SK-N-SH treated with all-trans-retinoic acid at 6 μM for 48 hours (cell line): Measurements from ENCODE around the gene RTP3.

ENCODE experiments used
- ATAC-seq: fragments of 200-7000 bp; cut with Tn5 transposase; 3 replicates; pipeline ENCODE4 v1.9.1; 2020; ENCODE audit warnings: mild to moderate bottlenecking, moderate library complexity
- ARNTL ChIP-seq: fragments of 450-650 bp; formaldehyde crosslinking; IDR thresholded peaks from 2 replicates; pipeline ENCODE4 v1.5.0; 2020; ENCODE audit warnings: low read depth, mild to moderate bottlenecking, moderate library complexity, borderline replicate concordance
- CSDC2 ChIP-seq: fragments of 250-450 bp; sonication (Bioruptor Pico); IDR thresholded peaks from 2 replicates; pipeline ENCODE4 v1.5.0; 2020; ENCODE audit warnings: mild to moderate bottlenecking, moderate library complexity
- ESRRG ChIP-seq: fragments of 250-450 bp; sonication (Bioruptor Pico); IDR thresholded peaks from 2 replicates; pipeline ENCODE4 v1.6.1; 2021; ENCODE audit warnings: mild to moderate bottlenecking
- ISL1 ChIP-seq: fragments of 250-450 bp; sonication (Bioruptor Pico); IDR thresholded peaks from 2 replicates; pipeline ENCODE4 v2.1.2; 2022; ENCODE audit warnings: mild to moderate bottlenecking, moderate library complexity
- OSR1 ChIP-seq: fragments of 250-450 bp; sonication (Bioruptor Pico); IDR thresholded peaks from 2 replicates; pipeline ENCODE4 v1.8.0; 2022; ENCODE audit warnings: moderate library complexity, mild to moderate bottlenecking, inconsistent platforms
- PPARA ChIP-seq: fragments of 250-450 bp; sonication (Bioruptor Pico); IDR thresholded peaks from 2 replicates; pipeline ENCODE4 v1.5.0; 2020; ENCODE audit warnings: mild to moderate bottlenecking, borderline replicate concordance
- SNAI2 ChIP-seq: fragments of 250-450 bp; sonication (Bioruptor Pico); IDR thresholded peaks from 2 replicates; pipeline ENCODE4 v1.5.0; 2020; ENCODE audit warnings: mild to moderate bottlenecking, moderate library complexity
- TCF4 ChIP-seq: fragments of 250-450 bp; sonication (Bioruptor Pico); IDR thresholded peaks from 2 replicates; pipeline ENCODE4 v1.8.0; 2021; ENCODE audit warnings: mild to moderate bottlenecking, moderate library complexity, borderline replicate concordance
- TOX ChIP-seq: fragments of 250-450 bp; sonication (Bioruptor Pico); IDR thresholded peaks from 2 replicates; pipeline ENCODE4 v1.8.0; 2021; ENCODE audit warnings: mild to moderate bottlenecking, moderate library complexity, borderline replicate concordance
- ZC3H10 ChIP-seq: fragments of 250-450 bp; sonication (Bioruptor Pico); IDR thresholded peaks from 2 replicates; pipeline ENCODE4 v1.5.1; 2021; ENCODE audit warnings: mild to moderate bottlenecking, moderate library complexity
- ZNF565 ChIP-seq: fragments of 450-650 bp; formaldehyde crosslinking; conservative IDR thresholded peaks from 2 replicates; pipeline ENCODE4 v1.5.0; 2020; ENCODE audit warnings: low read depth, mild to moderate bottlenecking, moderate library complexity
- ZNF70 ChIP-seq: fragments of 450-650 bp; formaldehyde crosslinking; IDR thresholded peaks from 2 replicates; pipeline ENCODE4 v1.5.0; 2020; ENCODE audit warnings: mild to moderate bottlenecking, moderate library complexity
- ZNF8 ChIP-seq: fragments of 450-650 bp; formaldehyde crosslinking; IDR thresholded peaks from 2 replicates; pipeline ENCODE4 v1.5.0; 2020; ENCODE audit warnings: mild to moderate bottlenecking, moderate library complexity
- TF ChIP-seq, protein P1 (sequence below): fragments of 250-450 bp; sonication (Bioruptor Pico); IDR thresholded peaks from 2 replicates; pipeline ENCODE4 v1.5.0; 2020; ENCODE audit warnings: mild to moderate bottlenecking, moderate library complexity
- TF ChIP-seq, protein P2 (sequence below): fragments of 250-450 bp; sonication (Bioruptor Pico); IDR thresholded peaks from 2 replicates; pipeline ENCODE4 v1.8.0; 2020; ENCODE audit warnings: mild to moderate bottlenecking, moderate library complexity, borderline replicate concordance
- TF ChIP-seq, protein P3 (sequence below): fragments of 250-450 bp; sonication (Bioruptor Pico); IDR thresholded peaks from 2 replicates; pipeline ENCODE4 v1.5.1; 2021; ENCODE audit warnings: mild to moderate bottlenecking, moderate library complexity
- TF ChIP-seq, protein P4 (sequence below): fragments of 250-450 bp; sonication (Bioruptor Pico); IDR thresholded peaks from 2 replicates; pipeline ENCODE4 v1.5.1; 2020; ENCODE audit warnings: low read depth, mild to moderate bottlenecking, moderate library complexity
- TF ChIP-seq, protein P5 (sequence below): fragments of 250-450 bp; sonication (Bioruptor Pico); IDR thresholded peaks from 2 replicates; pipeline ENCODE4 v1.8.0; 2021; ENCODE audit warnings: low read depth, mild to moderate bottlenecking, moderate library complexity, borderline replicate concordance

RTP3 gene

DNA sequence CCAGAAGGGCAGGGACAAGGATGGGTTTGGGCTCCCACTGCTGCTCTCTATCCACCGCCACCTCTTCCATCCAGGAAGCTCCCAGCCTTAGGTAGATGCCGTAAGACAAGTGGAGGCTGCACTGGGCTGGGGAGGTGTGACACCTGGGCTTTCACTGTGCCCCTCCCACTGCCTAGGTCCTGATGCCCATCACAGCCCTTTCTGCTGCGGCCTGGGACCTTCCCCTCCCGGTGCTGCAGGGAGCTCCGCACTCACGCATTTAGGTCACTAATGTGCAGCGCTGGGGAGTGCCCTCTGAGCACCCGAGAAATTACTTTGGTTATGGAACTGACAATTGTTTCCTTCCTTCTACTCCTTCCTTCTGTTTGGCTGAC lies 33.9 kb upstream of the RTP3 start:
- ATAC-seq: no peak
- no peak for TF ChIP-seq ISL1 (CRISPR knock-in tag)
- TF ChIP-seq, protein P1, sequence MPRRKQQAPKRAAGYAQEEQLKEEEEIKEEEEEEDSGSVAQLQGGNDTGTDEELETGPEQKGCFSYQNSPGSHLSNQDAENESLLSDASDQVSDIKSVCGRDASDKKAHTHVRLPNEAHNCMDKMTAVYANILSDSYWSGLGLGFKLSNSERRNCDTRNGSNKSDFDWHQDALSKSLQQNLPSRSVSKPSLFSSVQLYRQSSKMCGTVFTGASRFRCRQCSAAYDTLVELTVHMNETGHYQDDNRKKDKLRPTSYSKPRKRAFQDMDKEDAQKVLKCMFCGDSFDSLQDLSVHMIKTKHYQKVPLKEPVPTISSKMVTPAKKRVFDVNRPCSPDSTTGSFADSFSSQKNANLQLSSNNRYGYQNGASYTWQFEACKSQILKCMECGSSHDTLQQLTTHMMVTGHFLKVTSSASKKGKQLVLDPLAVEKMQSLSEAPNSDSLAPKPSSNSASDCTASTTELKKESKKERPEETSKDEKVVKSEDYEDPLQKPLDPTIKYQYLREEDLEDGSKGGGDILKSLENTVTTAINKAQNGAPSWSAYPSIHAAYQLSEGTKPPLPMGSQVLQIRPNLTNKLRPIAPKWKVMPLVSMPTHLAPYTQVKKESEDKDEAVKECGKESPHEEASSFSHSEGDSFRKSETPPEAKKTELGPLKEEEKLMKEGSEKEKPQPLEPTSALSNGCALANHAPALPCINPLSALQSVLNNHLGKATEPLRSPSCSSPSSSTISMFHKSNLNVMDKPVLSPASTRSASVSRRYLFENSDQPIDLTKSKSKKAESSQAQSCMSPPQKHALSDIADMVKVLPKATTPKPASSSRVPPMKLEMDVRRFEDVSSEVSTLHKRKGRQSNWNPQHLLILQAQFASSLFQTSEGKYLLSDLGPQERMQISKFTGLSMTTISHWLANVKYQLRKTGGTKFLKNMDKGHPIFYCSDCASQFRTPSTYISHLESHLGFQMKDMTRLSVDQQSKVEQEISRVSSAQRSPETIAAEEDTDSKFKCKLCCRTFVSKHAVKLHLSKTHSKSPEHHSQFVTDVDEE: no peak
- TF ChIP-seq, protein P2, sequence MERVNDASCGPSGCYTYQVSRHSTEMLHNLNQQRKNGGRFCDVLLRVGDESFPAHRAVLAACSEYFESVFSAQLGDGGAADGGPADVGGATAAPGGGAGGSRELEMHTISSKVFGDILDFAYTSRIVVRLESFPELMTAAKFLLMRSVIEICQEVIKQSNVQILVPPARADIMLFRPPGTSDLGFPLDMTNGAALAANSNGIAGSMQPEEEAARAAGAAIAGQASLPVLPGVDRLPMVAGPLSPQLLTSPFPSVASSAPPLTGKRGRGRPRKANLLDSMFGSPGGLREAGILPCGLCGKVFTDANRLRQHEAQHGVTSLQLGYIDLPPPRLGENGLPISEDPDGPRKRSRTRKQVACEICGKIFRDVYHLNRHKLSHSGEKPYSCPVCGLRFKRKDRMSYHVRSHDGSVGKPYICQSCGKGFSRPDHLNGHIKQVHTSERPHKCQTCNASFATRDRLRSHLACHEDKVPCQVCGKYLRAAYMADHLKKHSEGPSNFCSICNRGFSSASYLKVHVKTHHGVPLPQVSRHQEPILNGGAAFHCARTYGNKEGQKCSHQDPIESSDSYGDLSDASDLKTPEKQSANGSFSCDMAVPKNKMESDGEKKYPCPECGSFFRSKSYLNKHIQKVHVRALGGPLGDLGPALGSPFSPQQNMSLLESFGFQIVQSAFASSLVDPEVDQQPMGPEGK (CRISPR knock-in tag): no peak
- no peak for TF ChIP-seq OSR1 (CRISPR knock-in tag)
- TF ChIP-seq TCF4 (CRISPR knock-in tag): no peak
- TF ChIP-seq ZNF70 (CRISPR knock-in tag): no peak
- TF ChIP-seq ZC3H10: no peak
- TF ChIP-seq, protein P3, sequence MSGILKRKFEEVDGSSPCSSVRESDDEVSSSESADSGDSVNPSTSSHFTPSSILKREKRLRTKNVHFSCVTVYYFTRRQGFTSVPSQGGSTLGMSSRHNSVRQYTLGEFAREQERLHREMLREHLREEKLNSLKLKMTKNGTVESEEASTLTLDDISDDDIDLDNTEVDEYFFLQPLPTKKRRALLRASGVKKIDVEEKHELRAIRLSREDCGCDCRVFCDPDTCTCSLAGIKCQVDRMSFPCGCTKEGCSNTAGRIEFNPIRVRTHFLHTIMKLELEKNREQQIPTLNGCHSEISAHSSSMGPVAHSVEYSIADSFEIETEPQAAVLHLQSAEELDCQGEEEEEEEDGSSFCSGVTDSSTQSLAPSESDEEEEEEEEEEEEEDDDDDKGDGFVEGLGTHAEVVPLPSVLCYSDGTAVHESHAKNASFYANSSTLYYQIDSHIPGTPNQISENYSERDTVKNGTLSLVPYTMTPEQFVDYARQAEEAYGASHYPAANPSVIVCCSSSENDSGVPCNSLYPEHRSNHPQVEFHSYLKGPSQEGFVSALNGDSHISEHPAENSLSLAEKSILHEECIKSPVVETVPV (CRISPR knock-in tag): no peak
- no peak for TF ChIP-seq ARNTL (CRISPR knock-in tag)
- TF ChIP-seq ZNF565 (CRISPR knock-in tag): no peak
- TF ChIP-seq, protein P4, sequence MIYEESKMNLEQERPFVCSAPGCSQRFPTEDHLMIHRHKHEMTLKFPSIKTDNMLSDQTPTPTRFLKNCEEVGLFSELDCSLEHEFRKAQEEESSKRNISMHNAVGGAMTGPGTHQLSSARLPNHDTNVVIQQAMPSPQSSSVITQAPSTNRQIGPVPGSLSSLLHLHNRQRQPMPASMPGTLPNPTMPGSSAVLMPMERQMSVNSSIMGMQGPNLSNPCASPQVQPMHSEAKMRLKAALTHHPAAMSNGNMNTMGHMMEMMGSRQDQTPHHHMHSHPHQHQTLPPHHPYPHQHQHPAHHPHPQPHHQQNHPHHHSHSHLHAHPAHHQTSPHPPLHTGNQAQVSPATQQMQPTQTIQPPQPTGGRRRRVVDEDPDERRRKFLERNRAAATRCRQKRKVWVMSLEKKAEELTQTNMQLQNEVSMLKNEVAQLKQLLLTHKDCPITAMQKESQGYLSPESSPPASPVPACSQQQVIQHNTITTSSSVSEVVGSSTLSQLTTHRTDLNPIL: no peak
- TF ChIP-seq TOX (CRISPR knock-in tag): no peak
- TF ChIP-seq ESRRG (CRISPR knock-in tag): no peak

DNA sequence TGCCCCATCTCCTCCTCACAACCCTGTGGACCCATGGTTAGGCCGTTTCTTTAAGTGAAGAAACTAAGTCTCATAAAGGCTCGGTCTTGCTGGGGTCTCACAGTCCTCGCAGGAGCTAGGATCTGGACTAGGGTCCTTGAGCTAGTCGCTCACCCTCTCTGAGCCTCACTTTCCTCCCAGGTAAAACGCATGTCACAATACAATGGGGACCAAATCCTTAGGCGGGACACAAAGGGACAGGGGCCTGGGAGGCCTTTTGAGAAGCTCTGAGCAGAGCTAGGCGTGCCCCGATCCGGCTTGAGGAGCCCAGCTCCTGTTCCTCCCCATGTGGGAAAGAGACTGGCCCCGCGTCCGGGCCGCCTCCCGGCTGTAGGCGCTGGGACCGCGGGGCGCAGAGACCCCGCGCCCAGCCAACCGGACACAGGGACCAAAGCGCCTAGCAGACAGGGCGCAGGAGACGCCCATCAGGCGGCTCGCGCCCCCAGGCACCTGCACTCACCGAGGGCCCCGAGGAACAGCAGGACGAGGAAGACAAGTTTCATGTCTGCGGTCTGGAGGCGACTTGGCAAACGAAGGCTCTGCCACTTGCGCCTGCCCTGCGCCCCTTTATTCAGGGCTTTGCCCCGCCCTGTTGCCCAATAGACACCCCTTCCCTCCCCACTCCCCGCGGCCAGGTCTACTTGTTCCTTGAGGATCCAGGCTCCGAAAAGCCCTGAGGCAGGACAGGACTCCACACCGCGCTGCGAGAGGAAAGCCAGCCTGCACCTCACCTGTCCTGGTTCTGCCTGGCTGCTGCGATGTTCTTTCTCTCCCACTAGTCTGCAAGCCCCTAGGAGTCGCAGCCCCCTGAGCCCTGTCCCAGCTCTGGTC lies 33.2 kb upstream of the RTP3 start, which contains the start of gene LTF:
Gene LTF (minus strand): TSS at position 580 of the 870 bp plus-strand sequence. CDS start 38 bp downstream, at position 542.
- TF ChIP-seq, protein P1: no peak
- no peak for TF ChIP-seq ESRRG (CRISPR knock-in tag)
- TF ChIP-seq ISL1 (CRISPR knock-in tag): no peak
- no peak for TF ChIP-seq TOX (CRISPR knock-in tag)
- TF ChIP-seq, protein P2 (CRISPR knock-in tag): no peak
- TF ChIP-seq SNAI2 (CRISPR knock-in tag): no peak
- TF ChIP-seq ZNF70 (CRISPR knock-in tag): no peak
- TF ChIP-seq ARNTL (CRISPR knock-in tag): no peak
- no peak for TF ChIP-seq PPARA (CRISPR knock-in tag)
- TF ChIP-seq TCF4 (CRISPR knock-in tag): no peak
- no peak for TF ChIP-seq ZNF8 (CRISPR knock-in tag)
- no peak for TF ChIP-seq CSDC2 (CRISPR knock-in tag)
- TF ChIP-seq, protein P4: no peak
- TF ChIP-seq ZNF565 (CRISPR knock-in tag): no peak
- TF ChIP-seq, protein P3 (CRISPR knock-in tag): no peak
- TF ChIP-seq ZC3H10: no peak
- TF ChIP-seq, protein P5, sequence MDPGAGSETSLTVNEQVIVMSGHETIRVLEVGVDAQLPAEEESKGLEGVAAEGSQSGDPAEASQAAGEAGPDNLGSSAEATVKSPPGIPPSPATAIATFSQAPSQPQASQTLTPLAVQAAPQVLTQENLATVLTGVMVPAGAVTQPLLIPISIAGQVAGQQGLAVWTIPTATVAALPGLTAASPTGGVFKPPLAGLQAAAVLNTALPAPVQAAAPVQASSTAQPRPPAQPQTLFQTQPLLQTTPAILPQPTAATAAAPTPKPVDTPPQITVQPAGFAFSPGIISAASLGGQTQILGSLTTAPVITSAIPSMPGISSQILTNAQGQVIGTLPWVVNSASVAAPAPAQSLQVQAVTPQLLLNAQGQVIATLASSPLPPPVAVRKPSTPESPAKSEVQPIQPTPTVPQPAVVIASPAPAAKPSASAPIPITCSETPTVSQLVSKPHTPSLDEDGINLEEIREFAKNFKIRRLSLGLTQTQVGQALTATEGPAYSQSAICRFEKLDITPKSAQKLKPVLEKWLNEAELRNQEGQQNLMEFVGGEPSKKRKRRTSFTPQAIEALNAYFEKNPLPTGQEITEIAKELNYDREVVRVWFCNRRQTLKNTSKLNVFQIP (CRISPR knock-in tag): no peak
- no peak for ATAC-seq
